ENCODE data around the gene ZNF236. TPM values are rescaled to one million over a fixed set of nuclear protein-coding genes. Genes with fewer than 3 reads are reported as not detected.

Gene ZNF236
- total and polyA plus RNA-seq, 7 donors: 0.60 to 26.6 (median 18.9) TPM

DNA sequence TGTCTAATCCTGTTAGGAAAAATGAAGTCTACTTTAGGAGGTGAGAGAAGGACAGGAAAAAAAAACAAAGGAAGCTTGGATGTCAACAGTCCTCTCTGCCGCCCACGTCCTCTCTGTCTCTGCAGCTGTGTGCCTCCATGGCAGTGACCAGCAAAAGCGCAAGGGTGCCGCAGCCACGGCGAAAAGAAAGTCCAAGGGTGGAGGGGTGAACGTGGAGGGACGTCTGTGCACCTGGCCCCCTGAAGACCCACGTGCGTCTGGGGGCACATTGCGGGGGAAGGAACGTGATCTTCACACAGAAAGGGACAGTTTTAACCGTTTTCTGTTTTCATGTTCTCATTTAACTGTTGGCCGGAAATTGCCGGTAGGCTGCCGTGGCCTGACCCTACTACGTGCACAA lies 157.5 kb downstream of the ZNF236 start:
- no peak for DNase-seq
- no peak for TF ChIP-seq EP300 (IDR thresholded peaks at IDR 0.05)
- TF ChIP-seq POLR2AphosphoS5 (IDR thresholded peaks at IDR 0.05): no peak
- no peak for TF ChIP-seq POLR2A (IDR thresholded peaks at IDR 0.05)
- TF ChIP-seq, protein P1, sequence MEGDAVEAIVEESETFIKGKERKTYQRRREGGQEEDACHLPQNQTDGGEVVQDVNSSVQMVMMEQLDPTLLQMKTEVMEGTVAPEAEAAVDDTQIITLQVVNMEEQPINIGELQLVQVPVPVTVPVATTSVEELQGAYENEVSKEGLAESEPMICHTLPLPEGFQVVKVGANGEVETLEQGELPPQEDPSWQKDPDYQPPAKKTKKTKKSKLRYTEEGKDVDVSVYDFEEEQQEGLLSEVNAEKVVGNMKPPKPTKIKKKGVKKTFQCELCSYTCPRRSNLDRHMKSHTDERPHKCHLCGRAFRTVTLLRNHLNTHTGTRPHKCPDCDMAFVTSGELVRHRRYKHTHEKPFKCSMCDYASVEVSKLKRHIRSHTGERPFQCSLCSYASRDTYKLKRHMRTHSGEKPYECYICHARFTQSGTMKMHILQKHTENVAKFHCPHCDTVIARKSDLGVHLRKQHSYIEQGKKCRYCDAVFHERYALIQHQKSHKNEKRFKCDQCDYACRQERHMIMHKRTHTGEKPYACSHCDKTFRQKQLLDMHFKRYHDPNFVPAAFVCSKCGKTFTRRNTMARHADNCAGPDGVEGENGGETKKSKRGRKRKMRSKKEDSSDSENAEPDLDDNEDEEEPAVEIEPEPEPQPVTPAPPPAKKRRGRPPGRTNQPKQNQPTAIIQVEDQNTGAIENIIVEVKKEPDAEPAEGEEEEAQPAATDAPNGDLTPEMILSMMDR (IDR thresholded peaks at IDR 0.05): no peak
- Histone ChIP-seq H3K4me1 (peaks cover 0 to 6% (median 3%) of the 10 kb centered on the region in 4 donors), H3K27ac (no peak overlapping the region), H3K4me3 (no peak overlapping the region), H3K36me3 (no peaks in the 10 kb centered on the region), H3K9me3 (no peaks in the 10 kb centered on the region), H3K27me3 (no peaks in the 10 kb centered on the region)
- intact Hi-C loops (cut with DNase I): loop anchor here (5.0 kb wide), 2 partner anchors 58 to 108 kb away; no protein-coding TSS in a partner anchor
- 92% methylated on average over 17 of the region's 17 CpGs for WGBS, 2 donors

GRCh38 chr18:76980663-76981395 lies 158.5 kb downstream of the ZNF236 start:
- no peak for DNase-seq
- Histone ChIP-seq H3K36me3 (no peaks in the 10 kb centered on the region), H3K4me3 (no peak overlapping the region), H3K27ac (no peak overlapping the region), H3K9me3 (no peaks in the 10 kb centered on the region), H3K4me1 (peaks cover 0 to 6% (median 3%) of the 10 kb centered on the region in 4 donors), H3K27me3 (no peaks in the 10 kb centered on the region)
- TF ChIP-seq POLR2AphosphoS5 (IDR thresholded peaks at IDR 0.05) (no peak), POLR2A (IDR thresholded peaks at IDR 0.05) (no peak), EP300 (IDR thresholded peaks at IDR 0.05) (no peak)
- TF ChIP-seq, protein P1 (IDR thresholded peaks at IDR 0.05): no peak
- intact Hi-C loops (cut with DNase I): loop anchor here (5.0 kb wide), 2 partner anchors 59 to 109 kb away; no protein-coding TSS in a partner anchor
- 81 to 82% methylated on average over 23 of the region's 23 CpGs for WGBS, 2 donors

- H3K9me3 ChIP-seq: no peaks in the 10 kb centered on the region
- H3K4me3 ChIP-seq: no peak overlapping the region
- H3K4me1 ChIP-seq: peaks cover 0 to 6% (median 3%) of the 10 kb centered on the region in 4 donors
- H3K27ac ChIP-seq: no peak overlapping the region
- no peak for DNase-seq
- TF ChIP-seq POLR2A (IDR thresholded peaks at IDR 0.05) (no peak), POLR2AphosphoS5 (IDR thresholded peaks at IDR 0.05) (no peak), EP300 (IDR thresholded peaks at IDR 0.05) (no peak)
- TF ChIP-seq, protein P1 (IDR thresholded peaks at IDR 0.05): no peak
- intact Hi-C loops (cut with DNase I): loop anchor here (5.0 kb wide), 2 partner anchors 59 to 109 kb away; no protein-coding TSS in a partner anchor
- H3K27me3 ChIP-seq: no peaks in the 10 kb centered on the region
- WGBS, 2 donors: 37 to 58% methylated on average over 13 of the region's 13 CpGs
- no peaks in the 10 kb centered on the region for H3K36me3 ChIP-seq
Observed at GRCh38 chr18:76981396-76981968, 159.1 kb downstream of the ZNF236 start.

DNA sequence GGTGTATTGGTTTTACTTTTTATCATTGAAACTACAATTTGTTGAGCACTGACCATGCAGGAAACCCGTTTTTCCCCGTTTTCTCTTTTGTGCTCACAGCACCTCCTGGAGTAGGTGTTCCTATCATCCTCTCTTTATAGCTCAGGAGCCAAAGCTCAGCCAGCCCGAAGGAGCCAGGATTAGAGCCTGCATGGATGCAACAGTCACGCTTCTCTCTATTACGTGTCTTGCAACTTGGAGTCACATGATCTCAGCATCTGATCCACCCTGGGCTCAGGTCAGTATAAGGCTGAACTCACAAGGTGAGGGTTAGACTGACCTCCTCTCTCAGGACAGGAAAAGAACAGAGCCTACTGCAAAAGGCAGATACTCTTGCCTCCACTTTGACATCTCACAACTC lies 159.7 kb downstream of the ZNF236 start:
- Histone ChIP-seq H3K9me3 (no peaks in the 10 kb centered on the region), H3K27me3 (no peaks in the 10 kb centered on the region), H3K27ac (no peak overlapping the region), H3K36me3 (no peaks in the 10 kb centered on the region), H3K4me3 (no peak overlapping the region), H3K4me1 (peaks cover 0 to 6% (median 3%) of the 10 kb centered on the region in 4 donors)
- no peak for DNase-seq
- TF ChIP-seq EP300 (IDR thresholded peaks at IDR 0.05): no peak
- TF ChIP-seq, protein P1 (IDR thresholded peaks at IDR 0.05): no peak
- TF ChIP-seq POLR2AphosphoS5 (IDR thresholded peaks at IDR 0.05): no peak
- no peak for TF ChIP-seq POLR2A (IDR thresholded peaks at IDR 0.05)
- WGBS, 2 donors: 23 to 72% methylated on average over 5 of the region's 5 CpGs
- intact Hi-C loops (cut with DNase I): loop anchor here (5.0 kb wide), 2 partner anchors 60 to 110 kb away; no protein-coding TSS in a partner anchor

Measured in sigmoid colon (tissue), 7 donors.